SU-DHL-6 (cell line): ENCODE measurements around the gene VWC2.

Experiments used
- H2AFZ ChIP-seq: fragments of 200-600 bp; sonication (generic); 2 replicates; pipeline ENCODE4 v1.6.1; 2014; ENCODE audit warnings: low read depth, mild to moderate bottlenecking, moderate library complexity, mixed read lengths, antibody characterized with exemption, low read length; ENCODE audit not compliant: severe bottlenecking
- H3F3A ChIP-seq: fragments of 200-600 bp; shearing (Covaris generic); 2 replicates; pipeline ENCODE4 v1.6.0; 2016; ENCODE audit warnings: antibody characterized with exemption, mild to moderate bottlenecking; ENCODE audit not compliant: insufficient read depth
- H3K27ac ChIP-seq: fragments of 200-600 bp; sonication (generic); 2 replicates; pipeline ENCODE4 v1.5.1; 2016; ENCODE audit warnings: low read depth, mild to moderate bottlenecking, low read length, moderate library complexity, mixed read lengths
- H3K27me3 ChIP-seq: fragments of 200-600 bp; sonication (generic), shearing (Covaris generic); 2 replicates; pipeline ENCODE4 v1.6.0; 2014; ENCODE audit warnings: mild to moderate bottlenecking, low read length
- H3K36me3 ChIP-seq: fragments of 200-600 bp; sonication (generic); 2 replicates; pipeline ENCODE4 v1.6.1; 2014; ENCODE audit warnings: mild to moderate bottlenecking, low read length, mixed read lengths
- H3K4me2 ChIP-seq: fragments of 300-600, 200-600 bp; shearing (Covaris generic), sonication (generic); 2 replicates; pipeline ENCODE4 v1.6.0; 2014; ENCODE audit warnings: low read length, low read depth, mild to moderate bottlenecking; ENCODE audit not compliant: poor library complexity, severe bottlenecking
- H3K4me3 ChIP-seq: fragments of 200-600 bp; sonication (generic); 2 replicates; pipeline ENCODE4 v1.5.1; 2014; ENCODE audit warnings: antibody characterized with exemption, low read length, mild to moderate bottlenecking, mixed read lengths; ENCODE audit not compliant: insufficient read depth, poor library complexity, severe bottlenecking
- H3K79me2 ChIP-seq: fragments of 200-600 bp; sonication (generic); 2 replicates; pipeline ENCODE4 v1.6.1; 2014; ENCODE audit warnings: mild to moderate bottlenecking, low read length, moderate library complexity; ENCODE audit not compliant: insufficient read depth
- H3K9ac ChIP-seq: fragments of 200-600 bp; sonication (generic); 2 replicates; pipeline ENCODE4 v1.7.0; 2014; ENCODE audit warnings: mild to moderate bottlenecking, low read length
- H3K9me2 ChIP-seq: fragments of 200-600 bp; sonication (generic); replicated peaks from 2 replicates; pipeline ENCODE4 v1.6.1; 2014; ENCODE audit warnings: low read length; ENCODE audit not compliant: insufficient read depth
- H3K9me3 ChIP-seq: fragments of 200-600 bp; sonication (generic); 2 replicates; pipeline ENCODE4 v1.6.1; 2014; ENCODE audit warnings: low read length, mixed read lengths; ENCODE audit not compliant: insufficient read depth
- H4K20me1 ChIP-seq: fragments of 200-600 bp; sonication (generic); 2 replicates; pipeline ENCODE4 v1.6.1; 2014; ENCODE audit warnings: low read depth, mild to moderate bottlenecking, antibody characterized with exemption, low read length, moderate library complexity, mixed read lengths
- CTCF ChIP-seq: fragments of 200-600 bp; sonication (generic); IDR thresholded peaks from one replicate; pipeline ENCODE4 v1.5.1; 2017; ENCODE audit warnings: antibody characterized with exemption, mild to moderate bottlenecking, low read length, moderate library complexity; ENCODE audit not compliant: insufficient read depth, poor library complexity, severe bottlenecking
- EZH2phosphoT487 ChIP-seq: fragments of 200-600 bp; sonication (generic), shearing (Covaris generic); conservative IDR thresholded peaks from 2 replicates; pipeline ENCODE4 v1.6.1; 2018; ENCODE audit warnings: mild to moderate bottlenecking, antibody characterized with exemption, low read length, moderate library complexity, mixed read lengths

VWC2 gene

GRCh38 chr7:49878089-49878488 lies 104.7 kb downstream of the VWC2 start:
- no peak overlapping the region for H3K27ac ChIP-seq
- TF ChIP-seq EZH2phosphoT487 (no peak), CTCF (no peak)
- H3K9ac ChIP-seq = no peak overlapping the region
- no peaks in the 10 kb centered on the region for H3K36me3 ChIP-seq
- H3F3A ChIP-seq = no peaks in the 10 kb centered on the region
- no peaks in the 10 kb centered on the region for H3K79me2 ChIP-seq
- H4K20me1 ChIP-seq = no peaks in the 10 kb centered on the region
- no peak overlapping the region for H3K4me3 ChIP-seq
- no peaks in the 10 kb centered on the region for H3K9me3 ChIP-seq
- no peaks in the 10 kb centered on the region for H3K27me3 ChIP-seq
- no peak overlapping the region for H2AFZ ChIP-seq
- no peaks in the 10 kb centered on the region for H3K9me2 ChIP-seq
- no peak overlapping the region for H3K4me2 ChIP-seq

GRCh38 chr7:49878627-49879026 lies 105.2 kb downstream of the VWC2 start:
- no peak overlapping the region for H2AFZ ChIP-seq
- no peaks in the 10 kb centered on the region for H4K20me1 ChIP-seq
- H3K27me3 ChIP-seq = no peaks in the 10 kb centered on the region
- TF ChIP-seq CTCF = no peak
- TF ChIP-seq EZH2phosphoT487 = no peak
- no peak overlapping the region for H3K4me3 ChIP-seq
- H3K79me2 ChIP-seq = no peaks in the 10 kb centered on the region
- H3K9me3 ChIP-seq = no peaks in the 10 kb centered on the region
- no peaks in the 10 kb centered on the region for H3K9me2 ChIP-seq
- H3K36me3 ChIP-seq = no peaks in the 10 kb centered on the region
- no peak overlapping the region for H3K4me2 ChIP-seq
- no peak overlapping the region for H3K27ac ChIP-seq
- H3K9ac ChIP-seq = no peak overlapping the region
- no peaks in the 10 kb centered on the region for H3F3A ChIP-seq

- no peak overlapping the region for H3K9ac ChIP-seq
- H3K9me3 ChIP-seq = no peaks in the 10 kb centered on the region
- no peak overlapping the region for H3K4me2 ChIP-seq
- no peaks in the 10 kb centered on the region for H4K20me1 ChIP-seq
- TF ChIP-seq CTCF = no peak
- TF ChIP-seq EZH2phosphoT487 = no peak
- H3K27me3 ChIP-seq = no peaks in the 10 kb centered on the region; the same call in 1 of the 2 replicates
- no peaks in the 10 kb centered on the region for H3F3A ChIP-seq
- H3K36me3 ChIP-seq = no peaks in the 10 kb centered on the region
- H3K79me2 ChIP-seq = no peaks in the 10 kb centered on the region
- H3K4me3 ChIP-seq = no peak overlapping the region
- no peaks in the 10 kb centered on the region for H3K9me2 ChIP-seq
- H2AFZ ChIP-seq = no peak overlapping the region
- no peak overlapping the region for H3K27ac ChIP-seq
Measured at GRCh38 chr7:49883933-49884332, 110.5 kb downstream of the VWC2 start.
